CD4-positive, alpha-beta T cell treated with Interleukin-21 for 1 hour (primary cell): ENCODE measurements around the gene IL1RAPL2.
"Not testable (repeated sequence)": the region's sequence is repeated elsewhere in the genome, so short reads cannot be mapped to it uniquely, and the experiment has no call there.

ENCODE experiments used
- DNase-seq: peaks from one replicate; pipeline ENCODE4 v3.0.0-alpha.2; 2020

IL1RAPL2 gene

DNA sequence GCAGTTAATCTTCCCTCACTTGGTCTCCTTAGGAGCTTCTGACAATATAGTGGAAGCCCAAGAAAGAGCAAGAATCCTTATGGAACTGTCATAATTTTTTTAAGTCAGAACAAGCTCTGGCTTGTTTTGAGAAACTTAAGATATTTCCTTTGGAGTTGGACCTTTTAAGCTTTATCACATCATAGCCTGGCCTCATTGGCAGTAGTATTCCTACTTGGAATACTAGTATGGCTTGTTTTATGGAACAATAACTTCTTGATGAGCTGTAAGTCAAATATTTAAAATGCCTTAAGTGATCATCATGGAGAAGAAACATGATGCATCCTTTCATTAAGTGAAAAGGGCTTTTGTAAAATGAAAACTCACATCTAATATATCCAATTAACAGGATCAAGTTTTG is 1178.3 kb downstream of the IL1RAPL2 start:
- DNase-seq = no peak

DNA sequence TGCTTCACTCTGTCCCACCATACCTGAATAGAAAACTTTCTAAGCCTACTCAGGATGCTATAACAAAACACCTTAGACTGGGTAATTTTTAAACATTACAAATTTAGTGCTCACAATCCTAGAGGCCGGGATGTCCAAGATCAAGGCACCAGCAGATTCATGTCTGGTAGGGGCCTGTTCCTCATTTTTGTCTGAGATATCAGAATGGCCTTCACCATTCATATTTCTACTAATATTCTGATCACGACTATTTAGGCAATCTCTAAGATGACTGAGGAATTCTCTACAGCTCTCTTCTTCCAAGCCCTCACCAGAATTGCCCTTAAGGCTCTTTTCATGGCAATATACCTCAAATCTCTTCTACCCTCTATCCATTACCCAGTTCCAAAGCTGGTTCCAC is 1178.9 kb downstream of the IL1RAPL2 start:
- no peak for DNase-seq

DNA sequence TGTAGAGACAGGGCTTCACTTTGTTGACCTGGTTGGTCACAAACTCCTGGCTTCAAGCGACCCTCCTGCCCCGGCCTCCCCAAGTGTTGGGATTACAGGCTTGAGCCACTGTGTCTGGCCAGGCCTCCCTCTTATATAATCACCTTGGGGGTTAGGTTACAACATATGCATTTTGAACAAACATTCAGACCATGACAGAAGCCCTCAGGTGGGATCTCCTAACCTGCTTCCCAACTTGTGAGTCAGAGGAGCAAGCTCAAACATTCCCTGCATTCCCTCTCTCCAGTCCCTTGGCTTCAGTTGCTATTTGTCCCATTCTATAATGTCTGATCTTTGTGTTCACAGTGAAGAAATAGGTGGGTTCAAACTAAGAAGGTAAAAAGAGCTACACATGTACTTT is 1179.9 kb downstream of the IL1RAPL2 start:
- no peak for DNase-seq

- no peak for DNase-seq
Observed at GRCh38 chrX:105752338-105752956, 1186.4 kb downstream of the IL1RAPL2 start.

DNA sequence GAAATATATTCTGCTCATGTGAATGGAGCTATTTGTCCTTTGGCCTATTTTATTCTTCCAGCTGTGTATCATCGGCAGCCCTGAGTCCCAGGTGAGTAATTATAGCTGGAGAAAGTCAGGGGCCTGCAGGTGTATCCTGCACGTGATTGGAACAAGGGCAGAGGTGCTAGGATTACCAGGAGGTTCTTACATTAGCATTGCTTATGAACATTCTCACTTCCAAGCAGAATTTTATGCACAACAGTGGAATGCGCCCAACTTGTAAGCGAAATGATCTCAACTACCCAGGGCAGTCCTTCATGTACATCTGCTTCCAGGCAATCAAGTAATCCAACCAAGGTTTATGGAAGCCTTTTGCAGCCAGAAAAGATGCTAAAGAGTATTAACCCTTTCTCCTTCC is 1187.4 kb downstream of the IL1RAPL2 start:
- no peak for DNase-seq

- no peak for DNase-seq
Observed at GRCh38 chrX:105754286-105754964, 1188.4 kb downstream of the IL1RAPL2 start.

GRCh38 chrX:105755109-105755508 is 1189.1 kb downstream of the IL1RAPL2 start:
- DNase-seq = no peak

DNA sequence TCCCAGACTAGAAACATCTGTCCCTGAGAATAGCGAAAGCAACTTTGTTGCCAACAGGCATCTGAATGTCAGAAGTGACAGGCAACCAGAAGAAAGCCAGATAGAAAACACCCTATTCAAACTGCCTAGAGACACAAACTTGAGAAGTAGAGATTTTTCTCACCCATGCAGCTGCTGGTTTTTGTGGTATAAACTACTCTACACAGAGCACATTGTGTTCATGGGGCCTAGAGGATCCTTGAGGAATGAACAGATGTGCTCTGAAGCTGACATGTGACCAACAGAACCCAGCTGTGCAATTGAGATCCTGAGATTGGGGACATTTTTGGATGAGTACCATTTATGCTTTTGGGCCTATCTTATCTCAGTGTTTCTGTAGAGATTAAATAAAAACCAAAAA is 1192.8 kb downstream of the IL1RAPL2 start:
- DNase-seq = no peak

GRCh38 chrX:105759598-105759997 is 1193.6 kb downstream of the IL1RAPL2 start:
- DNase-seq = no peak

- DNase-seq = no peak
Observed at GRCh38 chrX:105765691-105766090, 1199.7 kb downstream of the IL1RAPL2 start.

DNA sequence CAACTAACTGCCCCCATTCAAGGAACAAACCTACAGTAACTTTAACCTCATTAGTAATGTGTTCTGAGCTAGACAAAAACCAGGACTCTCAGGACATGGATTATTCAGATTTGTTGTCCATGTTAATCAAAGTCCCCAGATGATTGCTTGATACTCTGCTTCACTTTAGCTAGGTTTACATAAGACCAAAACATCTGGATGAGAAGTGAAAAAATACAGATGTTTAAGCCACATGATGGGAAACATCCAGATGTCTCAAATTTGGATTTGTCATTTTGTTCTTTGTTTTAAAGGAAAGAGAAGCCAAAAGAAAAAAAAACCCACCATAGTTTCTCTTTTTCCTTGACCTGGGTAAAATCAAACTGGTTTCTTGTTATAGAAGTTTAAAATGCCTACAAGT is 1207.8 kb downstream of the IL1RAPL2 start:
- no peak for DNase-seq

DNA sequence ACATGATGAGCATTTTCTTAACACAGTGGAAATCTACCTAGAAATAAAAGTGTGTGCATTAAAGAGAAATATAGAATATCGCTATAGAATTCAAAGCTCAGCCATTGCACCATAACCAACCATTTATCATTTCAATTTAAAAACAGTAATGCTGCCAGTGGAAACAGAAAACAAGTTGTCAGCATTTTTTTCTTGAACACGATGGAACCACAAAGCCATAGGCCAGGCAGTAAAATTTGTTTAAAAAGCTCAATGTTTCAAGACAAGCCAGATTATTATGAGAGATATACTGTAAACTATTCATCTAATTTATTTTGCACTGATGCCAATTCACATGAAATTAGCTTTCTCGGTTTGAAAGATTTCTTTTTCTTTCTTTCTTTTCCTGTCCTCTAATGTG is 1209.7 kb downstream of the IL1RAPL2 start:
- no peak for DNase-seq

DNA sequence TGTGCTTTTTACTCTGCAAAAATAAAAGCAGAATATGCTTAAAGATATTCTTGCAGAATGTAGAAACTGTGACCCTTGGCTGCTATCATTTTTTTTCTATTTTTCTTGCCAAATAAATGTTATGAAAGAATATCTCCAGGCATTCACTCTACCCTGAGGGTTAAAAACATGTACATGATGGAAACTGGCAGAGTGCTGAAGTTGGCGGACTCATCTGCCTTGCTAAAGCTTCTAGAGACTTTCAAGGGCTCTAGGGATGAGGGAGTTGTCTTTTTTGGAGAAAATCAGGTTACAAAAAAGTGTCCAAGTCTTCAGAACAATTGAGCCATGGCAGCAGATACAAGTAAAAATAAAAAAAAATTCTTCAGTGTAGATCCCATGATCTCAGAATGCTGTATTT is 1215.8 kb downstream of the IL1RAPL2 start:
- no peak for DNase-seq

DNA sequence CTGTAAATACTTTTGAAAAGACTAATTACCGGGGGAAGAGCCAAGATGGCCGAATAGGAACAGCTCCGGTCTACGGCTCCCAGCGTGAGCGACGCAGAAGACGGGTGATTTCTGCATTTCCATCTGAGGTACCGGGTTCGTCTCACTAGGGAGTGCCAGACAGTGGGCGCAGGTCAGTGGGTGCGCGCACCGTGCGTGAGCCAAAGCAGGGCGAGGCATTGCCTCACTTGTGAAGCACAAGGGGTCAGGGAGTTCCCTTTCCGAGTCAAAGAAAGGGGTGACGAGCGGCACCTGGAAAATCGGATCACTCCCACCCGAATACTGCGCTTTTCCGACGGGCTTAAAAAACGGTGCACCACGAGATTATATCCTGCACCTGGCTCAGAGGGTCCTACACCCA is 1230.9 kb downstream of the IL1RAPL2 start:
- DNase-seq = not testable (repeated sequence)

- DNase-seq = no peak
Observed at GRCh38 chrX:105803891-105804290, 1237.9 kb downstream of the IL1RAPL2 start.

DNA sequence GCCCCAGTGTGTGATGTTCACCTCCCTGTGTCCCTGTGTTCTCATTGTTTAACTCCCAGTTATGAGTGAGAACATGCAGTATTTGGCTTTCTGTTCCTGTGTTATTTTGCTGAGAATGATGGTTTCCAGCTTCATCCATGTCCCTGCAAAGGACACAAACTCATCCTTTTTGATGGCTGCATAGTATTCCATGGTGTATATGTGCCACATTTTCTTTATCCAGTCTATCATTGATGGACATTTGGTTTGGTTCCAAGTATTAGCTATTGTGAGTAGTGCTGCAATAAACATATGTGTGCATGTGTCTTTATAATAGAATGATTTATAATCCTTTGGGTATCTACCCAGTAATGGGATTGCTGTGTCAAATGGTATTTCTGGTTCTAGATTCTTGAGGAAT is 1239.7 kb downstream of the IL1RAPL2 start:
- DNase-seq = not testable (repeated sequence)

DNA sequence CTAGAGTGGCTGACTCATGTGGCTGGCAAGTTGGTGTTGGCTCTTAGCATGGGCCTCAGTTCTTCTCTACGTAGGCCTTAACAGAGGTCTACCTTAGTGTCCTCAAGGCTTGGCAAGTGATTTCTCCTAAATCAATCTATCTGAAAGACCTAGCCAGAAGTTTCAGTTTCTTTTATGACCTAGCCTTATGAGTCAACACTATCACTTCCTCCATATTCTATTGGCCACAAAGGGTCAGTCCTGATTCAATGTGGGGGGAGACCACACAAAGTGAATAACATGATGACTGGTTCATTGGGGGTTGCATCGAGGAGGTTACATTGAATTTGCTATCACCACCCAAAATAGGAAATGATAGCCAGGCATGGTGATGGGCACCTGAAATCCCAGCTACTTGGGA is 1250.5 kb downstream of the IL1RAPL2 start:
- no peak for DNase-seq
